Activated T-cell treated with anti-CD3 and anti-CD28 coated beads, Interleukin-2, amount 50 U/mL, for 24 hours (primary cell): Measurements from ENCODE around the gene HSP90AA1.
A peak's percentile ranks its signal among the peaks of the same experiment; 100 is the strongest.

Experiments
- DNase-seq: peaks from one replicate; pipeline ENCODE4 v3.0.0-alpha.2; 2020
- H3K27ac Mint-ChIP-seq: 2 replicates; pipeline ENCODE4 v1.8.0; 2020; ENCODE audit warnings: mild to moderate bottlenecking, mixed read lengths
- H3K27me3 Mint-ChIP-seq: 2 replicates; pipeline ENCODE4 v1.8.0; 2020; ENCODE audit warnings: mixed read lengths
- H3K36me3 Mint-ChIP-seq: 2 replicates; pipeline ENCODE4 v1.8.0; 2020; ENCODE audit warnings: low read depth, mixed read lengths
- H3K4me1 Mint-ChIP-seq: 2 replicates; pipeline ENCODE4 v1.8.0; 2020; ENCODE audit warnings: low read depth, mixed read lengths
- H3K4me3 Mint-ChIP-seq: 2 replicates; pipeline ENCODE4 v1.8.0; 2020; ENCODE audit warnings: mild to moderate bottlenecking, moderate library complexity, mixed read lengths
- H3K9me3 Mint-ChIP-seq: 2 replicates; pipeline ENCODE4 v1.8.0; 2020; ENCODE audit warnings: mixed read lengths

Gene HSP90AA1

GRCh38 chr14:102046337-102047278, 40.2 kb downstream of the HSP90AA1 start:
- peaks cover 94% of the 10 kb centered on the region for H3K36me3 Mint-ChIP-seq
- peak overlapping the region; percentile 53 for H3K27ac Mint-ChIP-seq
- H3K9me3 Mint-ChIP-seq: no peaks in the 10 kb centered on the region
- peak; percentile 36 for DNase-seq
- no peaks in the 10 kb centered on the region for H3K4me1 Mint-ChIP-seq
- H3K27me3 Mint-ChIP-seq: no peaks in the 10 kb centered on the region
- H3K4me3 Mint-ChIP-seq: no peak overlapping the region

- Mint-ChIP-seq H3K9me3 (no peaks in the 10 kb centered on the region), H3K4me3 (no peak overlapping the region), H3K4me1 (no peaks in the 10 kb centered on the region), H3K27ac (no peak overlapping the region), H3K27me3 (no peaks in the 10 kb centered on the region), H3K36me3 (peaks cover 96% of the 10 kb centered on the region)
- DNase-seq: no peak
Measured at GRCh38 chr14:102044566-102044965, 42.3 kb downstream of the HSP90AA1 start.

- DNase-seq: no peak
- no peak overlapping the region for H3K27ac Mint-ChIP-seq
- H3K36me3 Mint-ChIP-seq: peaks cover 96% of the 10 kb centered on the region
- no peaks in the 10 kb centered on the region for H3K9me3 Mint-ChIP-seq
- H3K4me1 Mint-ChIP-seq: no peaks in the 10 kb centered on the region
- no peak overlapping the region for H3K4me3 Mint-ChIP-seq
- no peaks in the 10 kb centered on the region for H3K27me3 Mint-ChIP-seq
Measured at GRCh38 chr14:102043251-102044025, 43.4 kb downstream of the HSP90AA1 start.

- Mint-ChIP-seq H3K27ac (no peak overlapping the region), H3K9me3 (no peaks in the 10 kb centered on the region), H3K36me3 (peaks cover 95% of the 10 kb centered on the region), H3K4me3 (no peak overlapping the region), H3K4me1 (no peaks in the 10 kb centered on the region), H3K27me3 (no peaks in the 10 kb centered on the region)
- DNase-seq: no peak
Measured at GRCh38 chr14:102042699-102043098, 44.1 kb downstream of the HSP90AA1 start.

GRCh38 chr14:102040153-102040552, 46.7 kb downstream of the HSP90AA1 start:
- H3K27me3 Mint-ChIP-seq: no peaks in the 10 kb centered on the region
- H3K27ac Mint-ChIP-seq: no peak overlapping the region
- no peaks in the 10 kb centered on the region for H3K9me3 Mint-ChIP-seq
- H3K4me3 Mint-ChIP-seq: no peak overlapping the region
- peaks cover 96% of the 10 kb centered on the region for H3K36me3 Mint-ChIP-seq
- DNase-seq: no peak
- H3K4me1 Mint-ChIP-seq: no peaks in the 10 kb centered on the region

GRCh38 chr14:102039157-102039556, 47.7 kb downstream of the HSP90AA1 start:
- Mint-ChIP-seq H3K4me1 (no peaks in the 10 kb centered on the region), H3K27ac (no peak overlapping the region), H3K27me3 (no peaks in the 10 kb centered on the region), H3K9me3 (no peaks in the 10 kb centered on the region), H3K4me3 (no peak overlapping the region), H3K36me3 (peaks cover 94% of the 10 kb centered on the region)
- DNase-seq: no peak

GRCh38 chr14:102037686-102038085, 49.2 kb downstream of the HSP90AA1 start:
- Mint-ChIP-seq H3K9me3 (no peaks in the 10 kb centered on the region), H3K27me3 (no peaks in the 10 kb centered on the region), H3K4me1 (no peaks in the 10 kb centered on the region), H3K4me3 (no peak overlapping the region), H3K36me3 (peaks cover 94% of the 10 kb centered on the region), H3K27ac (no peak overlapping the region)
- no peak for DNase-seq

- Mint-ChIP-seq H3K4me3 (no peak overlapping the region), H3K9me3 (no peaks in the 10 kb centered on the region), H3K36me3 (peaks cover 90% of the 10 kb centered on the region)
Measured at GRCh38 chr14:102035914-102036313, 50.9 kb downstream of the HSP90AA1 start.

GRCh38 chr14:102034301-102034700, 52.5 kb downstream of the HSP90AA1 start:
- no peak overlapping the region for H3K4me3 Mint-ChIP-seq
- peaks cover 90% of the 10 kb centered on the region for H3K36me3 Mint-ChIP-seq
- H3K27ac Mint-ChIP-seq: peak overlapping the region; percentile 74
- no peaks in the 10 kb centered on the region for H3K4me1 Mint-ChIP-seq
- no peaks in the 10 kb centered on the region for H3K9me3 Mint-ChIP-seq
- DNase-seq: no peak
- no peaks in the 10 kb centered on the region for H3K27me3 Mint-ChIP-seq

More at GRCh38 chr14:102035914-102036313, 50.9 kb downstream of the HSP90AA1 start:
- Mint-ChIP-seq H3K27ac (no peak overlapping the region), H3K4me1 (no peaks in the 10 kb centered on the region), H3K27me3 (no peaks in the 10 kb centered on the region)
- no peak for DNase-seq

- H3K9me3 Mint-ChIP-seq: no peaks in the 10 kb centered on the region
- no peaks in the 10 kb centered on the region for H3K27me3 Mint-ChIP-seq
- peak overlapping the region; percentile 13 for H3K27ac Mint-ChIP-seq
- H3K4me3 Mint-ChIP-seq: no peak overlapping the region
- H3K4me1 Mint-ChIP-seq: no peaks in the 10 kb centered on the region
- peaks cover 90% of the 10 kb centered on the region for H3K36me3 Mint-ChIP-seq
- no peak for DNase-seq
Measured at GRCh38 chr14:102033241-102033640, 53.6 kb downstream of the HSP90AA1 start.
